Measurements from ENCODE around the gene HS3ST1.
"Not testable (repeated sequence)": the region's sequence is repeated elsewhere in the genome, so short reads cannot be mapped to it uniquely, and the experiment has no call there.

Gene HS3ST1

GRCh38 chr4:11402192-11402591 lies 26.5 kb downstream of the HS3ST1 start:
- no peak for DNase-seq (ENCODE audit: low read depth, low spot score)

GRCh38 chr4:11399461-11399971 lies 29.2 kb downstream of the HS3ST1 start:
- DNase-seq (ENCODE audit: low read depth, low spot score), result no peak

GRCh38 chr4:11397819-11398610 lies 30.7 kb downstream of the HS3ST1 start:
- DNase-seq (ENCODE audit: low read depth, low spot score), result no peak

GRCh38 chr4:11397146-11397545 lies 31.5 kb downstream of the HS3ST1 start:
- DNase-seq (ENCODE audit: low read depth, low spot score), result no peak

- no peak for DNase-seq (ENCODE audit: low read depth, low spot score)
These were observed 35.1 kb downstream of the HS3ST1 start for GRCh38 chr4:11393551-11393950.

GRCh38 chr4:11384072-11384471 lies 44.6 kb downstream of the HS3ST1 start:
- DNase-seq (ENCODE audit: low read depth, low spot score), result not testable (repeated sequence)

GRCh38 chr4:11376571-11376970 lies 52.1 kb downstream of the HS3ST1 start:
- DNase-seq (ENCODE audit: low read depth, low spot score), result no peak

GRCh38 chr4:11376146-11376545 lies 52.5 kb downstream of the HS3ST1 start:
- no peak for DNase-seq (ENCODE audit: low read depth, low spot score)

GRCh38 chr4:11368701-11369115 lies 60.0 kb downstream of the HS3ST1 start:
- no peak for DNase-seq (ENCODE audit: low read depth, low spot score)

- DNase-seq (ENCODE audit: low read depth, low spot score), result no peak
These were observed 61.3 kb downstream of the HS3ST1 start for GRCh38 chr4:11367371-11367770.

- no peak for DNase-seq (ENCODE audit: low read depth, low spot score)
These were observed 61.8 kb downstream of the HS3ST1 start for GRCh38 chr4:11366859-11367258.

GRCh38 chr4:11365039-11365438 lies 63.7 kb downstream of the HS3ST1 start:
- no peak for DNase-seq (ENCODE audit: low read depth, low spot score)

- DNase-seq (ENCODE audit: low read depth, low spot score), result no peak
These were observed 69.1 kb downstream of the HS3ST1 start for GRCh38 chr4:11359591-11359990.

- DNase-seq (ENCODE audit: low read depth, low spot score), result no peak
These were observed 73.5 kb downstream of the HS3ST1 start for GRCh38 chr4:11355226-11355625.

- DNase-seq (ENCODE audit: low read depth, low spot score), result no peak
These were observed 74.2 kb downstream of the HS3ST1 start for GRCh38 chr4:11354531-11354930.

GRCh38 chr4:11348449-11349088 lies 80.1 kb downstream of the HS3ST1 start:
- no peak for DNase-seq (ENCODE audit: low read depth, low spot score)

GRCh38 chr4:11344916-11345315 lies 83.8 kb downstream of the HS3ST1 start:
- no peak for DNase-seq (ENCODE audit: low read depth, low spot score)

GRCh38 chr4:11343536-11343935 lies 85.2 kb downstream of the HS3ST1 start:
- DNase-seq (ENCODE audit: low read depth, low spot score), result no peak
